ENCODE results near the gene RBM8A. TPM values are rescaled to one million over a fixed set of nuclear protein-coding genes. Genes with fewer than 3 reads are reported as not detected.

The RBM8A gene
- total RNA-seq, 4 donors from 2014 or later, result 47.6 to 105 (median 57.0) TPM

DNA sequence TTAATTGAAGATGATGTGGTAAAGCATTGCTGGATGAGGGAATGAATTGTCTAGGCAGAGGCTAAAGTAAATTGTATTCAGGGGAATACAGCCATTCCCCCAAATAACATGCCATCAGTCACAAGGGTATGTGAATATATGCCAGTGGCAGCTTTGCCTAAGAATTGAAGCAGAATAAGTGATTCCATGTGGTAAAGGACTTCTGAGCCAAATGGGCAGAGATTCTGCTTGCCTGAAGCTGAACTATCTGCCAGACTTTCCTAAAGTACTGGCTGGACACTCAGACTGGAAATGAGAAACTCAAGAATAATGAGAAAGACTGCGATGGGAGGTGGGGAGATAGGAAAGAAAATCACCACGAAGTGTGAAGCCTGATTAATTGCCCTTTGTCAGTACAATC is 28.2 kb upstream of the RBM8A start:
- H3K27me3 ChIP-seq, result no peaks in the 10 kb centered on the region
- no peaks in the 10 kb centered on the region for H3K9me3 ChIP-seq
- no peak for DNase-seq
- TF ChIP-seq POLR2A (IDR thresholded peaks at IDR 0.05), result no peak
- TF ChIP-seq, protein P1, sequence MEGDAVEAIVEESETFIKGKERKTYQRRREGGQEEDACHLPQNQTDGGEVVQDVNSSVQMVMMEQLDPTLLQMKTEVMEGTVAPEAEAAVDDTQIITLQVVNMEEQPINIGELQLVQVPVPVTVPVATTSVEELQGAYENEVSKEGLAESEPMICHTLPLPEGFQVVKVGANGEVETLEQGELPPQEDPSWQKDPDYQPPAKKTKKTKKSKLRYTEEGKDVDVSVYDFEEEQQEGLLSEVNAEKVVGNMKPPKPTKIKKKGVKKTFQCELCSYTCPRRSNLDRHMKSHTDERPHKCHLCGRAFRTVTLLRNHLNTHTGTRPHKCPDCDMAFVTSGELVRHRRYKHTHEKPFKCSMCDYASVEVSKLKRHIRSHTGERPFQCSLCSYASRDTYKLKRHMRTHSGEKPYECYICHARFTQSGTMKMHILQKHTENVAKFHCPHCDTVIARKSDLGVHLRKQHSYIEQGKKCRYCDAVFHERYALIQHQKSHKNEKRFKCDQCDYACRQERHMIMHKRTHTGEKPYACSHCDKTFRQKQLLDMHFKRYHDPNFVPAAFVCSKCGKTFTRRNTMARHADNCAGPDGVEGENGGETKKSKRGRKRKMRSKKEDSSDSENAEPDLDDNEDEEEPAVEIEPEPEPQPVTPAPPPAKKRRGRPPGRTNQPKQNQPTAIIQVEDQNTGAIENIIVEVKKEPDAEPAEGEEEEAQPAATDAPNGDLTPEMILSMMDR (IDR thresholded peaks at IDR 0.05), result no peak
- peak overlapping the region in 1 of 4 donors; percentile 2 for H3K4me3 ChIP-seq
- H3K4me1 ChIP-seq, result peaks cover 0 to 35% (median 9%) of the 10 kb centered on the region in 4 donors
- H3K27ac ChIP-seq, result no peak overlapping the region
- H3K36me3 ChIP-seq, result no peaks in the 10 kb centered on the region

DNA sequence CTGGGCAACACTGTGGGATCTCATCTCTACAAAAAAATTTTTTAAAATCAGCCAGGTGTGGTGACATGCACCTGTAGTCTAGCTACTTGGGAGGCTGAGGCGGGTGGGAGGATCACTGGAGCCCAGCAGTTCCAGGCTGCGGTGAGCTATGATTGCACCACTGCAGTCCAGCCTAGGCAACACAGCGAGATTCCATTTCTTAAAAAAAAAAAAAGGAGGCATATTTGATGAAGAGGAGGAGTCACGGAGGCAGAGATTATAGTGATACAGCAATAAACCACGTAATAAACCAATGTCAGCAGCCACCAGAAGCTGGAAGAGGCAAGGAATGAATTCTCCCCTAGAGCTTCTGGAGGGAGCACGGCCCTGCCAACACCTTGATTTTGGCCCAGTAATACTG is 26.6 kb upstream of the RBM8A start:
- Histone ChIP-seq H3K27me3 (no peaks in the 10 kb centered on the region), H3K4me1 (peaks cover 0 to 26% (median 5%) of the 10 kb centered on the region in 4 donors), H3K27ac (no peak overlapping the region), H3K4me3 (no peak overlapping the region), H3K9me3 (no peaks in the 10 kb centered on the region), H3K36me3 (no peaks in the 10 kb centered on the region)
- DNase-seq, result no peak
- TF ChIP-seq, protein P1 (IDR thresholded peaks at IDR 0.05), result no peak

DNA sequence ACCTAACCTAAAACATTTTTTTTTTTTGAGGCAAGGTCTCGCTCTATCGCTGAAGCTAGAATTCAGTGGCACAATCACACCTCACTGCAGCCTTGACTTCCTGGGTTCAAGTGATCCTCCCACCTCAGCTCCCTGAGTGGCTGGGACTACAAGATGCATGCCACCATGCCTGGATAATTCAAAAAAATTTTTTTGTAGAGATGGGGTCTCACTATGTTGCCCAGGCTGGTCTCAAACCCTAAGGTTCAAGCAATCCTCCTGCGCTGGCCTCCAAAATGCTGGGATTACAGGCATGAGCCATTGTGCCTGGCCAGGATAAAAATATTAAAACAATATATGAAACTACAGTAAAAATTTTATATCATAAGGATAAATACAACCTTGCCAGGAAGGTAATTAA is 25.6 kb upstream of the RBM8A start:
- Histone ChIP-seq H3K4me3 (no peak overlapping the region), H3K36me3 (no peaks in the 10 kb centered on the region), H3K9me3 (no peaks in the 10 kb centered on the region), H3K27ac (no peak overlapping the region), H3K4me1 (peaks cover 0 to 19% (median 5%) of the 10 kb centered on the region in 4 donors), H3K27me3 (no peaks in the 10 kb centered on the region)
- TF ChIP-seq POLR2A (IDR thresholded peaks at IDR 0.05), result no peak
- TF ChIP-seq, protein P1 (IDR thresholded peaks at IDR 0.05), result no peak
- DNase-seq, result no peak

DNA sequence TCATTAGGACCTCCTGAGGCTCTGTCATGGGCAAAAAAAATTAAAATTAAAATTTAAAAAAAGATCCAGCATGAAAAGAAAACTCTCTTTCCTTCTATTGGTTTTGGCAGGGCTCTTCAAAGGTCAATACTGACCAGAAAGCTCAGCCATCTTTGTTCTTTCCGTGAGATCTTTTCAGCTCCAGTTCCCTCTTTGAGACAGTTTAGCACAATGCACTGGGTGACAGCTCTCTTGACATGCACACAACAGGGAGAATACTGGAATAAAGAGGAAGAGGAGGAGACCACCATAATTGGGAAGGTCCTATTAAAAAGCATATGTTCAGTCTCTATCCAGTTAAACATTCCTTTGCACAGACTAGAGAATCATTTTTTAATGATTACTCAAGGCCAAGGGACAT is 24.2 kb upstream of the RBM8A start:
- Histone ChIP-seq H3K27me3 (no peaks in the 10 kb centered on the region), H3K4me1 (peaks cover 0 to 19% (median 5%) of the 10 kb centered on the region in 4 donors)

DNA sequence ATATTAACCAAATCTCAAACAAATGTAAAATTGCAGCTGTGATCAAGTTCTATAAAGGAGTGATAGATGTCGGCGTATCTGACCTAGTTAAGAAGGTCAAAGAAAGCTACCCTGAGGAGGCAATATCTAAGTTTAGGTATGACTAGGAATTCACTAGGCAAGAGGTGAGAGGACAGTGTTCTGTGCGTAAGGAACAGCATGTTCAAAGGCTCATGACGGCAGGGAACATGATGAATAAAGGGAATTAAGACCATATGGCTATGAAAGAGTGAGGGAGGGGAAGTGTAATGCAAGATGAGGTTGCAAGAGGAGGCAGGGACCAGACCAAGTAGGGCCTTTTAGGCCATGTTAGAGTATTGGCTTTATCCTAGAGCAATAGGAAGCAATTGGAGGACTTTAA is 21.9 kb upstream of the RBM8A start:
- H3K27ac ChIP-seq, result no peak overlapping the region
- no peak overlapping the region for H3K4me3 ChIP-seq
- no peaks in the 10 kb centered on the region for H3K27me3 ChIP-seq
- no peak for TF ChIP-seq POLR2A (IDR thresholded peaks at IDR 0.05)
- TF ChIP-seq, protein P1 (IDR thresholded peaks at IDR 0.05), result no peak
- no peaks in the 10 kb centered on the region for H3K9me3 ChIP-seq
- no peaks in the 10 kb centered on the region for H3K36me3 ChIP-seq
- DNase-seq, result no peak
- no peaks in the 10 kb centered on the region for H3K4me1 ChIP-seq

More for the DNA sequence above, 24.2 kb upstream of the RBM8A start:
- Histone ChIP-seq H3K27ac (no peak overlapping the region), H3K4me3 (no peak overlapping the region), H3K9me3 (no peaks in the 10 kb centered on the region), H3K36me3 (no peaks in the 10 kb centered on the region)
- no peak for TF ChIP-seq POLR2A (IDR thresholded peaks at IDR 0.05)
- TF ChIP-seq, protein P1 (IDR thresholded peaks at IDR 0.05), result no peak
- DNase-seq, result no peak

- Histone ChIP-seq H3K4me1 (no peaks in the 10 kb centered on the region), H3K27ac (no peak overlapping the region), H3K4me3 (no peak overlapping the region), H3K36me3 (peaks cover 0 to 7% (median 0%) of the 10 kb centered on the region in 3 donors), H3K9me3 (no peaks in the 10 kb centered on the region), H3K27me3 (no peaks in the 10 kb centered on the region)
- DNase-seq, result no peak
- TF ChIP-seq, protein P1 (IDR thresholded peaks at IDR 0.05), result no peak
- no peak for TF ChIP-seq POLR2A (IDR thresholded peaks at IDR 0.05)
Observed at GRCh38 chr1:145947551-145947950, 20.3 kb upstream of the RBM8A start.

Data from Peyer's patch (tissue), 4 donors.